ENCODE results near the gene MBD3L4.
"Not testable (repeated sequence)": the region's sequence is repeated elsewhere in the genome, so short reads cannot be mapped to it uniquely, and the experiment has no call there.

The MBD3L4 gene

GRCh38 chr19:7040079-7040478 lies at the start of gene MBD3L4:
Gene MBD3L4, minus strand, starts transcription at chr19:7040179. Its CDS starts 35 bp downstream, at chr19:7040144.
- DNase-seq, result not testable (repeated sequence)

DNA sequence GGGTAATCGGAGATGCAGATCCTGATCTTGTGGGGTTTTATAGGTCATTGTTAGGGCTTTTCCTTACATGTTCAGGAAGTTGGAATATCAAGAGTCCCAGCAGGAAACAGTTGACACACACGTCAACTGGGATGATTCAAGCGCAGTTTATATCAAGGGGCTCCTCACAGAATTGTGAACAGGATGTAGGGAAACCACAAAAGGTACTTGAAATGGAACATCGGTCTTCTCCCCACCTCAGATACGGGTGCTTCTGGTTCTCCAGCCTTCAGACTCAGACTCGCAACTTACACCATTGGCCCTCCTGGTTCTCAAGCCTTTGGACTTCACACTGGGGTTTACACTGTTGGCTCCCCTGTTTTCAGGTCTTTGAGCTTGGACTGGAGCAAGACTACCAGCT lies 49.0 kb upstream of the MBD3L4 start:
- DNase-seq, result no peak

- DNase-seq, result no peak
Observed at GRCh38 chr19:7083076-7083956, 43.3 kb upstream of the MBD3L4 start.

DNA sequence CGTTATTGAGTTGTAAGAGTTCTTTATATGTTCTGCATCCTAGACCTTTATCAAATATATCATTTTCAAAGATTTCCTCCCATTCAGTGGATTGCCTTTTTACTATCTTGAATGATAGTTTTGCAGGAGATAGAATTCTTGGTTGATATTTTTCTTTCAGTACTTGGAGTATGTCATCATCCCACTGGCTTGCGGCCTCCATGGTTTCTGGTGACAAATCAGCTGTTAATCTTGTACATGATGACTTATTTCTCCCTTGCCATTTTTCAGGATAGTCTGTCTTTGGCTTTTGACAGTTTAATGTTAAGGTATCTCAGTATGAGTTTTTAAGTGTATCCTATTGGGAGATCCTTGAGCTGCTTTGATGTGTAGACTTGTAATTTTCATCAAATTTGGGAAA lies 38.0 kb upstream of the MBD3L4 start:
- no peak for DNase-seq

DNA sequence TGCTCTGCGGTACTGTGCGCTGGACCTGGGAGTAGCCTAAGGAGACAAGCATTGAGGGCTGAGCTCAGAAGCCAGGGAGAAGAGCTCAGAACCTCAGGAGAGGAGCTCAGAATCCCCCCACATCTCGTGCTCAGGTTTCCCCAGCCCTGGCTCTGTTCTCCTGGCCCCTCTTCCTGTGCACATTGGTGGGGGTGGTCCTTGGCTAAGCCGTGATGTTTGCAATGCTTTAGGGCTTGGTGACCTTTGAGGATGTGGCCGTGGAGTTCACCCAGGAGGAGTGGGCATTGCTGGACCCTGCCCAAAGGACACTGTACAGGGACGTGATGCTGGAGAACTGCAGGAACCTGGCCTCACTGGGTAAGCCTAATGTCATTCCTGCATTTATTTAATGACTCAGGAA lies 36.2 kb upstream of the MBD3L4 start:
- DNase-seq, result no peak

- no peak for DNase-seq
Observed at GRCh38 chr19:7074705-7075282, 34.8 kb upstream of the MBD3L4 start.

GRCh38 chr19:7072541-7072940 lies 32.6 kb upstream of the MBD3L4 start:
- no peak for DNase-seq

- no peak for DNase-seq
Observed at GRCh38 chr19:7069904-7070226, 29.9 kb upstream of the MBD3L4 start.

- DNase-seq, result peak; percentile 82
Observed at GRCh38 chr19:7069042-7069903, 29.3 kb upstream of the MBD3L4 start, which contains the start of gene ZNF557. Gene ZNF557, plus strand, starts transcription at chr19:7069703. Its CDS starts 5,372 bp downstream, at chr19:7075075.

DNA sequence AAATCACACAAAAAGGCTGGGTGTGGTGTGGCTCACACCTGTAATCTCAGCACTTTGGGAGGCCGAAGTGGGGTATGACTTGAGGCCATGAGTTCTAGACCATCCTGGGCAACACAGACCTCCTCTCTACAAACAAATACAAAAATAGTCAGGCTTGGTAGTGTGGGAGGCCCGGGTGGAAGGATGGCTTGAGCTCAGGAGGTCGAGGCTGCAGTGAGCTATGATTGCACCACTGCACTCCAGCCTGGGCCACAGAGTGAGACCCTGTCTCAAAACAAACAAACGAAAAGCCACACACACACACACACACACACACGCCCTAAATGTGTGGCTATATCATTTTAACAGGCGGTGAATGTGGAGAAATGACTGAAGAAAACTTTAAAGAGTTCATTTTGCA lies 28.6 kb upstream of the MBD3L4 start:
- no peak for DNase-seq

DNA sequence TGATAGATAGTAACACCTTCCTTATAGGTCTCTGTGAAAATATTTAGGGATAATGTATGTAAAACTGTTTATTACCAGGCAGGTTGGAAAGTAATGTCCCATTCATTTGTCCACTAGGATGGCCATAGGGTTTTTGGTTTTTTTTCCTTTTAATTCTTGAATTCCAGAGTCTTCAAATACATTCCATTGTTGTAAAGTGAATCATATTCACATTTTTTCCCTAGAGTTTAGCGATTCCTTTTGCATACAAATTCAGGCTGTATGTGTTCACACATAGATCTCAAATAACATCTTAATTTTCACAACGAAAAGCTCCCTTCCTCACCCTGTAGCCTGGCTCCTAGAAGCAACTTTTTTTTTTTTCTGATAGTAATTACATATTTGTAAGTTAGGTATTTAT lies 27.7 kb upstream of the MBD3L4 start:
- DNase-seq, result no peak

- peak; percentile 15 for DNase-seq
Observed at GRCh38 chr19:7067122-7067521, 27.1 kb upstream of the MBD3L4 start.

DNA sequence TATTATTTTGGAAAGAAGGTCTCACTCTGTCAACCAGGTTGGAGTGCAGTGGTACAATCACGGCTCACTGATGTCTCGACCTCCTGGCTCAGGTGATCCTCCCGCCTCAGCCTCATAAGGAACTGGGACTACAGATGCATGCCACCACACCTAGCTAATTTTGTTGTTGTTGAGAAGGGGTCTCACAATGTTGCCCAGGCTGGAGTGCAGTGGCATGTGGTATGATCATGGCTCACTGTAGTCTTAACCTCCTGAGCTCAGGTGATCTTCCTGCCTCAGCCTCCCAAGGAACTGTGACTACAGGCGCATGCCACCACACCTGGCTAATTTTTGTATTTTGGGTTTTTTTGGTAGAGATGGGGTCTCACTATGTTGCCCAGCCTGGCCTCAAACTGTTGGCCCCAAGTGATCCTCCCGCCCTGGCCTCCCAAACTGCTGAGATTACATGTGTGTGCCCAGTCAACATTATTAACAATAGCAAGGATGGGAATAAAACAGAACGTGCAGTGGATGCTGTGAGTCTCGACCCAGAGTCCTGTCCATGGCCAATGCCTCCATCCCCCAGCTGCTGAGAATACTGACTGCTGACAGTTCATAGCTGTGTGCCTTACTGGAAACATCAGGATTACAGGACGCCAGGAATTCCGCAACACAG lies 23.9 kb upstream of the MBD3L4 start:
- DNase-seq, result no peak

DNA sequence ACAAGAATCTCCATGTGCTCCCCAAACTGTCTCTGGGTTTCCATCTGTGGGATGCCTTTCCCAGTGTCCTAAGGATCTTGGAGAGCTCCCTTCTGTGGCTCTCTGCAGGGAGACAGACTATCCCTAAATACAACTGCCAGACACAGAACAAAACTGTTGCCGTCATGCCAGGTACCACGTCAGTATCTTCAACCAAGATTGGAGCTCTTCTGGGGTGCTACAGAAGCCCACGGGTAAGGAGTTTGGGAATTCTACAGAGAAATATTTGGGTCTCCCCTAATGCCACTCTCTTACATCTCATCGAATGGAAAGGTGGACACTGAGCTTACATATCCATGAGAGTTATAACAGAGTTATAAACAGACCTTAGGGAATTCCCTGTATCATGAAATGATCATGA lies 23.4 kb upstream of the MBD3L4 start:
- DNase-seq, result no peak

GRCh38 chr19:7059977-7060376 lies 20.0 kb upstream of the MBD3L4 start:
- DNase-seq, result not testable (repeated sequence)

DNA sequence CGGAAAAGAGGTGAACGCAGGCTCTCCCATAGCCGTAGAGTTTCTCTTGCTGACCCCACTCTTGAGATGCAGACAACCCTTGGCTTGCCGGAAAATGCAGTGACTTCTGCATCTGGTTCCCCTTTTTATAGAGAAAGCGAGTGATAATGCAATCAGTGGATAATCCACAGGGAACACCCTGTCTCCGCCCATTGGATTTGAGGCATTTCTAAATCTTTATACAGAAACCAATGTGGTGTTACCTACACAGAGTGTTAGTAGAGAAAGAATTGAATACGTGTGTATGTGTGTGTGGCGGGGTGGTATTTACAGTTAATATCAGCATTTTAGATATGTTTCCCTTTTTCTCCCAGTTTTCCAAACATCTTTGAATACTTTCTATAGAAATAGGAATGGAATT lies 18.6 kb upstream of the MBD3L4 start, which contains the start of gene MBD3L3:
MBD3L3 (minus strand) TSS at position 101 of the 400 bp plus-strand sequence; CDS start at position 30, 71 bp downstream.
- DNase-seq, result not testable (repeated sequence)

GRCh38 chr19:7056371-7056770 lies 16.4 kb upstream of the MBD3L4 start:
- DNase-seq, result not testable (repeated sequence)

GRCh38 chr19:7055679-7056078 lies 15.7 kb upstream of the MBD3L4 start:
- not testable (repeated sequence) for DNase-seq

DNA sequence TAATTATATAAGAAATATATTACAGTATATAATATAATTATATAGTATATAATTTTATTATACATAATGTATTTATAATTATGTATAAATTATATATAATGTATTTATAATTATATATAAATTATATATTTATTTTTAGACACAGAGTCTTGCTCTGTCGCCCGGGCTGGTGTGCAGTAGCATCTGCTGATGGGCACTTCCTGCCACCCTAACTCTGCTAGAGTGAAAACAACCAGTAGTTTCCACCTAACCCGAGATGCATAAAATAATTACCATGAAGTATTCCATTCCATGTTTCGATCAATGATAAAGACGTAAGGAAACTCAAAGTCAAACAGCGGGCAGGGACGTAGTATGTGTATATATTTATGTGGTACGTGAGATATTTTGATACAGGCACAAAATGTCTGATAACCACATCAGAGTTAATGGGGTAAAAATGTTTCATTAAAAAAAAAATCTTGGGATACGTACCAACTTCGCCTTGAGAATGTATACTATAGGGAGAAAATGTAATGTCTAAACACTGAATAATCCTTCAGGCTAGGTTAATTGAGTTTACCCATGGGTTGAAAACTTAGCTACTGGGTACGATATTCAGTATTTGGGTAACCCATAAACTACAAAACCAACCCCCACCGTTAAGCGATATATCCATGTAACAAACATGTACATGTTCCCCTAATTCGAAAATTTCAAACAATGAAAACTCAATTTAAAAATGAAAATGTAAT lies 14.8 kb upstream of the MBD3L4 start:
- DNase-seq, result not testable (repeated sequence)

- not testable (repeated sequence) for DNase-seq
Observed at GRCh38 chr19:7052896-7053295, 12.9 kb upstream of the MBD3L4 start.

GRCh38 chr19:7051421-7051820 lies 11.4 kb upstream of the MBD3L4 start:
- DNase-seq, result not testable (repeated sequence)

DNA sequence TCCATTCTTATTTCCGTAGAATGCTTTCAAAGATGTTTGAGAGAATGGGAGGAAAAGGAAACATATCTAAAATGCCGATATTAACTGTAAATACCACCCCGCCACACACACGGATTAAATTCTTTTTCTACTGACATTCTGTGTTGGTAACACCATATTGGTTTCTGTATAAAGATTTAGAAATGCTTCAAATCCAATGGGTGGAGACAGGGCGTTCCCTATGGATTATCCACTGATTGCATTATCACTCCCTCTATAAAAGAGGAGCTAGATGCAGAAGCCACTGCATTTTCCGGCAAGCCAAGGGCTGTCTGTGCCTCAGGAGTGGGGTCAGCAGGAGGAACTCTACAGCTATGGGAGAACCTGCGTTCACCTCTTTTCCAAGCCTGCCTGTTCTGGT lies 9.0 kb upstream of the MBD3L4 start, which contains the start of gene MBD3L2:
MBD3L2 (plus strand) TSS at position 301 of the 400 bp plus-strand sequence; CDS start at position 354, 53 bp downstream.
- not testable (repeated sequence) for DNase-seq

Measured in SHP77 treated with DMSO at 0.1 percent for 48 hours (cell line).